Measurements from ENCODE around the gene HTR1D.
A peak's percentile ranks its signal among the peaks of the same experiment; 100 is the strongest.
"Not testable (repeated sequence)": the region's sequence is repeated elsewhere in the genome, so short reads cannot be mapped to it uniquely, and the experiment has no call there.

HTR1D gene

DNA sequence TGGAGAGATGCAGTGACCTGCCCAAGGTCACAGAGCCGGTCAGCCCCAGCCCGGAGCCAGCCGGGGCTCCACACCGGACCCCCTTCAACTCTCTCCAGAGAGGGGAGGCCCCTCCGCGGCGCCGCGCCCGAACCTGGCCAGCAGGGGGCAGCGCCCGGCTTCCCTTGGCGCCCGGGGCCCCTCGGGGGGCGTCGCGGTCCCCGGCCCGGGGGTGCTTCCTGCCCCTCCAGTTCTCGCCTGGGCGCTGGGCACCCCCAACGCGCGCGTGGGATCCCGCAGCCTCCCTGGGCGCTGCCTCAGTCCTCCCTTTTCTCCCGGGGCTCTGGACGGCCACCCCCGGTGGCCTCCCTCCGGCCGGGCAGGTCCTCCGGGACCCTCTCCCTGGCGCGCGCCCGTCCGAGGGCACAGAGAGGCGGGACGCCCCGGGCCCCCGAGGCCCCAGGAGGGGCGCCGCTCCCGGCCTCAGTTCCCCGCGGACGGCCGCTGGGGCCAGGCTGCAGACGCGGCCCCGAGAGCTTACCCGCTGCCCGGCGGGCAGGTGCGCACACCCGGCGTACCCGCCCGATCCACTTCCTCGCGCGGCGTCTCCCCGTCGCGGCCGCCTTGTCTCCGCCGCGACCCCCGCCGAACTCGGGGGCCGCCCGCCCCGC is 406 bp downstream of the HTR1D start:
- no peak for DNase-seq

DNA sequence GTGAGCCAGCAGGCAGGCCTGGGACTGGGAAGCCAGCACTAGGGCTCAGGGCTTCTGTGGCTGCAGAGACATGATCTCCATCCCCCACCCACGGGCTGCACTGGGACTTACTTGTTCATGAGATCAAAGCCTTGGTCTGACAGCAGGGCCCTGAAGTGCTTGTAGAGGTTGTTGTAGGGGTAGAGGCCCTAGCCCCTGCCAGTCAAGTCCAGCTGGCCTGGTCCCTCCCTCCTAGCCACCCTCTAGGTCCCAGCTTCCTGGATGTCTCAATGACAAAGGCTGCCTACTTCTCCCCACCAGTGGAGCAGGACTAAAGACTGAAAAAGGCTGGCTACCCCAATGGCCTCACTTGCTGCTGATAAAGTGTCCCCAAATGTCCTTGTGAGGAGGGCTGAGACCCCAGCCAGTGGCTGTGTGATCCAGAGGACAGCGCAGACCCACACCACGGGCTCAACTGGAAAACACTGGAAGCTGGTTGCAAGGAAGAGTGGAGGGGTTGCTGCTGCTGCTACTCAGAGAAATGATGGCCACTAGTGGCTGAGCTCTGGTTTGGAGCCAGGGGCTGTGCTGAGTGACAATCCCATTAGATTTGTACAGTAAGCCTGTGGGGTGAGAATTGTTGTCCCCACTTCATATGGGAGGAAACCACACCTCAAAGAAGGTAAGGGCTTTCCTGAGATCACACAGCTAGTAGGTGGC is 1.4 kb downstream of the HTR1D start:
- DNase-seq, result no peak

DNA sequence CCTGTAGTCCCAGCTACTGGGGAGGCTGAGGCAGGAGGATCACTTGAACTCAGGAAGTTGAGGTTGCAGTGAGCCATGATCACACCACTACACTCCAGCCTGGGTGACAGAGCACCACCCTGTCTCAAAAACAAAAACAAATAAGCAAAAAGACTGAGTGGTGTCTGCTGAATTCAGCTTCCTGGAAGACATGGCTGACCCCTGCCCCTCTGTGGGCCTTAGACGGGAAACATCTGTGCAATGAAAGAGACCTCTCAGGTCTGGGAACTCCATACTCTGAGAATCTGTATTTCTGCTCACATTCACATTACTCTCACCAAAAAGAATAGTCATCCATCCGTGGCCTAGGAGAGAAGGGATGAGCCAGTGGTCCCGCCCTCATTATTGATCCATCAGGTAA is 2.0 kb downstream of the HTR1D start:
- no peak for DNase-seq

DNA sequence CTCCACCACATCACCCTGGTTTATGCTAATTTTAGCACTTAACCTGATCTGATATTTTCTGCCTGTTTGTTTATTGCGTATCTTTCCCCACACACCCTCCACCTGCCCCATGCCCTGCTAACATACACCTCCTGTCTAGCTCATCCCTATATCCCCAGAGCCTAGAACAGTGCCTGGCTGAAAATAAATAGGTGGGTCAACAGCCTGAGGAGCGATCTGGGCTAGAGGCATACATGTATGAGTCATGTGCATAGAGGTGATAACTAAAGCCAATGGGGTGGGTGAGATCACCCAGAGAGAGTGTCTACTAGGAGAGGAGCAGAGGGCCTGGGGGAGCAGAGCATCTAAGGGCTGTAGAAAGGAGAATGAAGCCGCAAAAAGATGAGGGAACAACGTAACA is 2.7 kb downstream of the HTR1D start:
- DNase-seq, result no peak

DNA sequence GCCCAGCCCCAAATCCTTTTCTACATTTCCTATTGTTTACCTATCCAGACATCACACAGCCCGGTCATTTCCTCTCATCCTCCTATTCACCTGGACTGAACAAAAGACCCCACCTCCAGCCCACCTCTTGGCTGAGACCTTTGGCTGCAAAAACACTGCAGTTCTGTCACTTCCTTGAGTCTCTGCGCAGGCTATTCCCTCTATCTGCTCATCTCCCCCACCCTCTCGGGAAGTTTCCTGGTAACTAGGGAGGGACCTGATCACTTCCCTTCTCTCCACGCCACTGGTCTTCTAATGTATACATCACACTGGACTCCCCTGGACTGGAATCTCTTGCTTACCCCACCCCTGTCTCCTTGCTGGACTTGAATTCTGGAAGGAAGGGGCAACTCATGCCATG is 5.3 kb downstream of the HTR1D start:
- no peak for DNase-seq

DNA sequence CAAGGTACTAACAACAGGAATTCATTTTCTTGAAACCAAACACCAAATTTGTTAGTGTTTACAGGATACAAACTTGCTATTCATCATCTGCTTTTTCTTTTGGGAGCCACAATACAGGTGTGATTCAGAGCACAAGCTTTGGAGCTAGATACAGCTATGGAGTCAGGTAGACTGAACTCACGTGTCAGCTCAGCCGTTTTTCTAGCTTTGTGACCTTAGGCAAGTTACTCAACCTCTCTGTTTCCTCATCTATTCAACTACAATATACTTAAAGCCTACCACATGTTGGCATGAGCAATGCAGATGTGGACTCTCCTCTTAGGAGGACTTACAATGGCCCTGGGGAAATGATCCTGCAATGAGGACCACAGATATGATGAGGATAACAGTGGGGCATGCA is 6.3 kb downstream of the HTR1D start:
- DNase-seq, result no peak

DNA sequence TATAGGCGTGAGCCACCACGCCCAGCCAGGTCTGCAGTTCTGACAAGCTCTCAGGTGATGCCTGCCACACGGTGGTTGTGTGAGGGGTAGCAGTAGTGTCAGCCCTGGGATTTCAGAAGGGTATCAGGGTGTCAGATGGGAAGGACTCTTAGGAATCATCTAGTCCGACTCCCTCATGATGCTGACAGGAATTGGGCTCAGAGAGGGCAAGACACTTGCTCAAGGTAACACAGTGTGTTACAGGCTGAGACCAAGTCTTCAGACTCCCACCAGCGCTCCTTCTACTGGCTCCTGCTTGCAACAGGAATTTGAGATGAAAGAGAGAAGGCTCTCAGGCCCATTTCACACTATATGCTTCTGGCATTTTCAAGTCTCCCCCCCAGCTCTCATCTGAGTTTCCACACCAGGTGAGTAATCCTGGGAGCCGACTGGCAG is 6.9 kb downstream of the HTR1D start:
- no peak for DNase-seq

DNA sequence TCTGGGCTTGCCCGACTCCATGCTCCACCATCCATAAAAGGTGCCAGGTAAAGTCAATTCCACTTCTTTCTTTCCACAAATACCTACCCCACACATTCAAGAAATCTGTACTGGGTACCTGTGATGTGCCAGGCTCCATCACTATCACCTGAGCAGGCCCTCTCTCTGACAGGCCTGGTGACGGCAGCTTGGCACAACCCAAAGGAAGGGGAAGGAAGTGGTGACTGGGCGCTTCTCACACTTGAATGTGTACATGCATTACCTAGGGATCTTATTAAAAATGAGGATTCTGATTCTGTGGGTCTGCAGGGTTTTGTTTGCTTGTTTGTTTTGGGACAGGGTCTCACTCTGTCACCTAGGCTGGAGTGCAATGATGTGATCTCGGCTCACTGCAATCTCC is 7.5 kb downstream of the HTR1D start:
- DNase-seq, result no peak

DNA sequence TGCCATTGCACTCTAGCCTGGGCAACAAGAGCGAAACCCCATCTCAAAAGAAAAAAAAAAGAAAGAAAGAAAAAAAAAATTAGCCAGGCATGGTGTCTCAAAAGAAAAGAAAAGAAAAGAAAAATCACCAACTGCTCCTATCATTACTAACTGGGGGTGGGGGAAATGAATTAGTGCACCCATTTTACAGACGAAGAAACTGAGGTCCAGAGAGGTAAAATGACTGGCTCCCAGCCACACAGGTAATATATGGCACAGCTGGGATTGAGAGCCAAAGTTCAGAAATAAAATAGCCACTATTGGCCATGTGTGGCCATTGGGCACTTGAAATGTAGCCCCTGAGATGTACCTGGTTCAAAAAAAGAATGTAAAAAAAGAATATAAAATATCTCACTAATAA is 8.8 kb downstream of the HTR1D start:
- DNase-seq, result no peak

DNA sequence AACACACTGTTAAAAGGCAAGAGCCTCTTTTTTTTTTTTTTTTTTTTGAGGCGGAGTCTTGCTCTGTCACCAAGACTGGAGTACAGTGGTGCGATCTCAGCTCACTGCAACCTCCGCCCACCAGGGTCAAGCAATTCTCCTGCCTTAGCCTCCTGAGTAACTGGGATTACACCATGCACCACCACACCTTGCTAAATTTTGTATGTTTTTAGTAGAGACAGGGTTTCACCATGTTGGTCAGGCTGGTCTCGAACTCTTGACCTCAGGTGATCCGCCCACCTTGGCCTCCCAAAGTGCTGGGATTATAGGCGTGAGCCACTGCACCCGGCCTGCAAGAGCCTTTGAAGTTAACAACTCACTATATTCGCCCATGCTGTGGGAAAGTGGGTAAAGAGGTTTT is 9.6 kb downstream of the HTR1D start:
- DNase-seq, result not testable (repeated sequence)

DNA sequence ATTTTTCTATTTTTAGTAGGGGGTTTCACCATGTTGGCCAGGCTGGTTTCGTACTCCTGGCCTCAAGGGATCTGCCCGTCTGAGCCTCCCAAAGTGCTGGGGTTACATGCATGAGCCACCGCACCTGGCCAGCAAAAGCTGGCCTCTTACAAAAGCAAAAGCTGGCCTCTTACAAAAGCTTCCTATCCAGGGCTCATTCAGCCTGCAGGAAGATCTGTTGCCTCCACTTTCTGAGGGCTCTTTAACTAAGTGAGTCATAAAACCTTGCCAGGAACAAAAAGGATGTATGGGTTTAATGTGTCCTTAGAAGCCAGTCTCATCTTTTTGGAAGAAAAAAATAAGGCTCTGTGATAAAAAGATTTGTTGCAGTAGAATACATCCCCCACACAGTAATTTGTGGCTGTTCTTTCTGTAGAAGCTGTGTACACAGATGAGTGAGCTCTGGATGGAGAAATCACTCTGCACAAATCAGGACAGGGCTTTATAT is 15.0 kb downstream of the HTR1D start:
- peak; percentile 32 for DNase-seq

DNA sequence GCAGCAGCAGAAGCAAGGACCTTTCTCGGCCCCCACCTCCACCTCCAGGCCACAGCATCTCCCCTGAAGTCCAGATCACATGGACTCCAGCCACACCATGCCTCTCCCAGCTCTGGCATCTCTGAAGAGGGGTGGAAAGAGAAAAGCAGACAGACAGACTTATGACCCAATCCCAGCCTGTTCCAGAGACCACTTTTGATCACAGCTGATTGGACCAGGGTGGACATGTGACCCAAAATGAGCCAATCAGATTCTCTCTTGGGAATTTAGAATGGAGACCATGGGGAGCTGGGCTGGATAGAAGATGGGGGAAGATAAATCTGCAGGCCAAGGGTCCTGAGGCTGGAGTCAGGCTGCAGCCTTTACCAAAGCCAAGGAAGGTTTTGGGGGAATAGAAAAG is 16.4 kb downstream of the HTR1D start:
- peak; percentile 20 for DNase-seq

DNA sequence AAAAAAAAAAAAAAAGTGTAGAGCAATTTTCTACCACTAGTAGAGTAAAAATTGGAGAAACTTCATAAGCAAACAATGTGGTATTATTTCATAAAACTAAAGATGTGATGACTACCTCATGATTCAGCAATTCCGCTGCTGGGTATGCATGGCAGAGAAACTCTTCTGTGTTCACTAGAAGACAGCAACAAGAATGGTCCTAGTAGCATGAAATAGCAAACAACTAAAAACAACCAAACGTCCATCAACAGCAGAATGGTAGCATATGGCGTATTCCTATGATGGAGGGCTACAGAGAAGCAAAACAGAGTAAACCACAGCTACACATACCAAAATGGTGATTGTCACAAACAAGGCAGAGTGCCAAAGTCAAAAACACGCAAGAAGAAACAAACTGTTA is 18.9 kb downstream of the HTR1D start:
- peak; percentile 98 for DNase-seq

DNA sequence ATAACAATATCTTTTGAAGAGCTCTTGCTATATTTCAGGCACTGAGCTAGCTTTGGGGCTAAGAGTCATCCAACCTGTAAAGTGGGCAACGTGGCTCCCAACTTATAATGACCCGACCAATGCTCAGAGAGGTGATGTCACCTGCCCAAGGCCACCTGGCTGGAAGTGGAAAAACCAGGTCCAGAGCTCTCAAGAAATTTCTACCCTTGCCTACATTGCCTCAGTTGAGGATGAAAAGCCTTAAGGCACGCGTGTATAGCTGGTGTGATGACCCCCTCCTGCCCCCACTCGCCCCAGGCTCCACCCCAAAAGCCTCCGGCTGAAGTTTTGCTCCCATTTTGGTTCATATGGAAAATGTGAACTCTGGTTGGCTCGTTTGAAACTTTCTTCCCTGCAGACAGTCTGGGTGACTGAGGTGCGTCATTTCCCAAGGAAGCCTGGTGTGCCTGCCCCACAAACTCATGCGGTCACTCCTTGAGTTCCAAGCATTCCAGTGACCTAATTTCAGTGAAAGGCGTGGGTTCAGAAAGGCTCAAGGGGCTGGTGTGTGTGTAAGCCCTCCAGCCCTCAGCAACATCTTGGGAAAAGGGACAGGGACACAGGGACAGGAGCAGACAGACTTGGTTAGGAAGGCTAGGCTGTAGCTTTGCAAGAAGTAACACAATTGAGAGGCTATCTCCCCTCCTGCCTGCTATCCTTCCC is 20.5 kb downstream of the HTR1D start:
- peak; percentile 98 for DNase-seq

DNA sequence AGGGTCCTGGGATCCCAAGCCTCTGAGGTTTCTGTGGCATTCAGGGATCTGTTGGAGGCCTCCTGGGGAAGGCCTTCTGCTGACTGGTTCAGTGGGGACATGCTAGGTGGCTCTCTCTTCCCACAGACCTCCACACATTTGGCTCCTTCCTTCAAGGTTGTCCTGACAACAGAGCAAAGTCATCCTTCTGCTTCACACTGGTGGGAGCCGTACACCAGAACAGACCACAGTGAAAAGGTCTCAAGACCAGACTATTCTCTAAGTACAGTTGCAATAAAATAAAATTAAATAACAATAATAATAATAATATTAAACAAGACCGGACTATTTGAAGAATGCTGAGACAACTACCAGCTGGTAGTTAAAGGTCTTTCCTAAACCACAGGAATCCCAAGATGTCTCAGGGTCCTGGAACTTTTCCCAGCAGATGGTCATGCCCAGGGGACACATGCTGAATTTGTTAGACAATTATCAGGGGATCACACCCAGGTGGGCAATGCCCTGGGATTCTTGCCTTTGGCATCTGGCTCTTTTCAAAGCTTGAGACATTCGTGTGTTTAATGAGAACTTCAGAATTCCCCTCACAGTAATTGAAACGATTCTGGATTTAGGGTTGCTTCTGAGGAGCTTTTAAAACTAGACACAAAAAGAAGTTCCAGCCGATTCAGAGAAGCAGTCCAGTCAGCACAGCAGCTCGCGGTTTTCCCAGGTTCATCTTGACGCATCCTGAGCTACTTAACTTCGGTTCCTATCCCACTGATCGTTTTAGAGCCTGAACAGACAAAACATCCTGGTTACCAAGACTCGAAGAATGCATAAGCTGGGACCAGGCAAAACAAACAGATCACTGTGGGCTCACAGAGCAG is 22.9 kb downstream of the HTR1D start:
- DNase-seq, result peak; percentile 96

DNA sequence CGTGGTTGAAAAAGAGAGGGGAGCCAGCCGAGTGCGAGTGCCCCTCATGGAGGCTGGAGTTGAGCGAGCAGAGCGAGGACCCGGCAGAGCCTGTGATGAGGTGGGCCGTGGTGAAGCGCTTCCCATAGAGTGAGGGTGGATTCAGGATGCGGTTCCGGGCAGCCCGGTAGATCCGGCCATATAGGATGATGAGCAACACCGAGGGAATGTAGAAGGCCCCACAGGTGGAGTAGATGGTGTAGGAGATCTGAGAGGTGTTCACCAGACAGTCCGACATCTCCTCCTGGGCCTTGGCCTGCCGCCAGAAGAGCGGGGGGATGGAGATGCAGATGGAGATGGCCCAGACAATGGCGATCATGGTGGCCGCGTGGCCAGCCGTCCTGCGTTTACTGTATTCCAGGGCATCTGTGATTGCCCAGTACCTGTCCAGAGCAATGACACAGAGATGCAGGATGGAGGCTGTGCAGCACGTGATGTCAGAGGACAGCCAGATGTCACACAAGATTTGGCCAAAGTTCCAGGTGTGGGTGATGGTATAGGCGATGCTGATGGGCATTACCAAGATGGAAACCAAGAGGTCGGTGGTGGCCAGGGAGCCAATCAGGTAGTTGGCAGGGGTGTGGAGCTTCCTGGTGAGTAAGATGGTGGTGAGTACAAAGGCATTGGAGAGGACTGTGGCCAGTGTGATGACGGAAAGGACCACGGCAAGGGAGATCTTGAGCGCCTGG is 23.7 kb downstream of the HTR1D start:
- DNase-seq, result no peak

DNA sequence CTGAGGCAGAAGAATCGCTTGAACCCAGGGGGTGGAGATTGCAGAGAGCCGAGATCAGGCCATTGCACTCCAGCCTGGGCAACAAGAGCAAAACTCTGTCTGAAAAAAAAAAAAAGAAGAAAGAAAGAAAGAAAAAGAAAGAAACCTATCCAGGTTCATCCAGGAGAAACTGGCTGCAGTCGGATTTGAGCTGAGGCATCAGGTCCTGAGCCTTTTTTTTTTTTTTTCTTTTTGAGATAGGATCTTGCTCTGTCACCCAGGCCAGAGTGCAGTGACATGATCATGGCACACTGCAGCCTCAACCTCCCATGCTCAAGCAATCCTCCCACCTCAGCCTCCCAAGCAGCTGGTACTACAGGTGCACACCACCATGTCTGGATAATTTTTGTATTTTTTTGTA is 26.1 kb downstream of the HTR1D start:
- DNase-seq, result no peak

DNA sequence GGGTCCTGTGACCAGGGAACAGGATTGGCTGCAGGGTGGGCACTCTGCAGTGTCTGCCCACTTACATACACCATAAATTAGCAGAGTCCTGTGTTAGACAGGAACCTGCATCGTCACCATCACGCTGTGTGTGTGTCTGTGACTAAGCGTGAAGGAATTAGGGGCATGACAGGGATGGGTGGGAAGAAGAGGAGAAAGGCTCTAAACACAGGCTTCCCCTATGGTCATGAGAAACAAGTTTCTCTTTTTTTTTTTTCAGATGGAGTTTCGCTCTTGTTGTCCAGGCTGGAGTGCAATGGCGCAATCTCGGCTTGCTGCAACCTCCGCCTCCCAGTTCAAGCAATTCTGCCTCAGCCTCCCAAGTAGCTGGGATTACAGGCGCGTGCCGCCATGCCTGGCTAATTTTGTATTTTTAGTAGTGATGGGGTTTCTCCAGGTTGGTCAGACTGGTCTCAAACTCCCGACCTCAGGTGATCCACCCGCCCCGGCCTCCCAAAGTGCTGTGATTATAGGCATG is 28.3 kb downstream of the HTR1D start:
- peak; percentile 97 for DNase-seq

DNA sequence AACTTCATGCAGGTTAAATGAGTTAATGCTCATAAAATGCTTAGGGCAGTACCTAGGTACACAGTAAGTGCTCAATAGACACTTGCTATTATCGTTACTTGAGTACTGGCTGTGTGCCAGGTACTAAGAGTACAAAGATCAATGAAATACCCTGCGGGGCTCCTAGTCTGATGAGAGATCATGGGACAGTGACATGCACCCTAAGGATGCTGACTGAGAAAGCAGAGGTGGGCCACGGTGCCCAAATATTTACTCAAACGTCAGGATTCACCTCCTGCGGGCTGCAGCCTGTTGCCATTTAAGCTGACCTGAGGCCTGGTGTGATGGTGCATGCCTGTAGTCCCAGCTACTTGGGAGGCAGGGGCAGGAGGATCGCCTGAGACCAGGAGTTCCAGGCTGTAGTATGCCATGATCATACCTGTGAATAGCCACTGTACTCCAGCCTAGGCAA is 28.8 kb downstream of the HTR1D start:
- DNase-seq, result no peak

DNA sequence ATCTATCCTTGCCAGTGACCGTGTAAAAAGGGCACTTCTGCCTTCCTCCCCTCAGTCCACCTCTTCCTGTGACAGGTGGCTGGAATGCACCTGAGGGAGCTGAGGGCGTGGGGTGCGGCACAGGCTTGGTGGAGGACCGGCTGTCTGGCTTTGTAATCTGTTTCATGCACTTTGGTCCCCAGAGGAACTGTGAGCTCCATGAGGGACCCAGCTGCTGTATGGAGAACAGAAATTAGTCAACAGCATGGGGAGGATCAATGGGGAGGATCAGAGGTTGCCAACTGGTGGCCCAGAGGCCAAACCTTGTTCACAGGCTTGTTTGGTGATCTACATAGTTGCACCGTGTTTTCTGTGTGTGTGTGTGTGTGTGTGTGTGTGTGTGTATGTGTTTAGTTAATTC is 29.7 kb downstream of the HTR1D start:
- DNase-seq, result no peak

DNA sequence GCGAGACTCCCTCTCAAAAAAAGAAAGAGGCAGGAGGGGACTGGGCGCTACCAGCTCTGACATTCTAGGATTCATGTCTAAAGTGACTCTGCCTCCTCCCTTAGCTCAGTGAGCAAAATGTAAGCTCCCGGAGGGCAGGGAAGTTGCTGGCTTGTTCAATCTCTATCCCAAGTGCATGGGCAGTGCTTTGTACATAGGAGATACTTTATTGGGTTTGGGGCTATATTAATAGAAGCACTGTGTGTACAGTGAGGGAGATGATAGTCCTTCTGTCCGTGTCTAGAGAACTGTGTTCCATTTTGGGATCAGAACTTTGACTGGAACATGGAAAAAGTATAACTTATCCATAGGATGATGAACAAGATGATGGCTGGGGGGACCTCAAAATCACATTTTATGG is 31.9 kb downstream of the HTR1D start:
- DNase-seq, result no peak

Data from fibroblast of skin of scalp (primary cell).